ENCODE data around the gene SRD5A3.

SRD5A3 gene

DNA sequence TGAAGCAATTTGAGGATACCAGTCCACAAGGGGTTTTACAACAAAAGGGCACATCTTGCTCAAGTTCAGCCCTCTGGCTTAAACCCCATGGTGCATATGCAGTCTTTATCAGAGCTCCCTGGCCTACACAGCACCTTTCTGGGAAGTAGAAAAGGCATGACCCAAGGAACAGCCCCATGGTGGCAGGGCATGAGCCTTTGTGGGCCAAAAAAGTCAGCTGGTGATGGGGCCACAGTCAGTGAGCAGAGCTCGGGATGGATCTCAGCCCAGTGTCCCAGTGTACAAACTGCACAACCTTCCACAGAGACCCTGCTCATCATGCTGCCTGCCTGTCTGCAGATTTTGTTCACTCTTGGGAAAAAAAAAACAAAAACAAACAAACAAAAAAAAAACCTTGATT lies 27.4 kb downstream of the SRD5A3 start:
- Histone ChIP-seq H3K27ac (ENCODE audit: low read length) (no peak overlapping the region), H2AFZ (ENCODE audit: low read depth, low read length) (no peak overlapping the region), H3K4me2 (ENCODE audit: insufficient read depth, low read length) (no peak overlapping the region), H3K27me3 (ENCODE audit: insufficient read depth, low read length, poor library complexity) (no peaks in the 10 kb centered on the region), H3K9ac (ENCODE audit: low read depth, low read length) (no peak overlapping the region), H3K4me3 (ENCODE audit: low read depth in 1 of 2, low read length in 2 of 2) (no peak overlapping the region), H4K20me1 (ENCODE audit: insufficient read depth, low read length) (no peaks in the 10 kb centered on the region), H3K79me2 (ENCODE audit: insufficient read depth, low read length) (no peaks in the 10 kb centered on the region), H3K9me3 (ENCODE audit: insufficient read depth, low read length, severe bottlenecking) (no peaks in the 10 kb centered on the region), H3K4me1 (ENCODE audit: insufficient read depth, low read length) (no peaks in the 10 kb centered on the region), H3K36me3 (ENCODE audit: insufficient read depth, low read length) (peaks cover 24% of the 10 kb centered on the region)
- ATAC-seq (ENCODE audit: insufficient read depth, low read depth) (no peak), DNase-seq (no peak)
- TF ChIP-seq CTCF (IDR thresholded peaks at IDR 0.05; ENCODE audit: borderline replicate concordance, extremely low read depth, low read length, poor library complexity, severe bottlenecking) (no peak), EZH2 (IDR thresholded peaks at IDR 0.05; ENCODE audit: borderline replicate concordance, low read depth, low read length, severe bottlenecking) (no peak)

GRCh38 chr4:55376698-55377097 lies 30.7 kb downstream of the SRD5A3 start:
- no peak for ATAC-seq (ENCODE audit: insufficient read depth, low read depth)
- Histone ChIP-seq H3K36me3 (ENCODE audit: insufficient read depth, low read length) (peaks cover 8% of the 10 kb centered on the region), H3K79me2 (ENCODE audit: insufficient read depth, low read length) (no peaks in the 10 kb centered on the region), H3K4me2 (ENCODE audit: insufficient read depth, low read length) (no peak overlapping the region), H3K9ac (ENCODE audit: low read depth, low read length) (no peak overlapping the region), H3K4me3 (ENCODE audit: low read depth in 1 of 2, low read length in 2 of 2) (no peak overlapping the region), H2AFZ (ENCODE audit: low read depth, low read length) (no peak overlapping the region), H4K20me1 (ENCODE audit: insufficient read depth, low read length) (no peaks in the 10 kb centered on the region), H3K4me1 (ENCODE audit: insufficient read depth, low read length) (no peaks in the 10 kb centered on the region), H3K9me3 (ENCODE audit: insufficient read depth, low read length, severe bottlenecking) (no peaks in the 10 kb centered on the region), H3K27me3 (ENCODE audit: insufficient read depth, low read length, poor library complexity) (no peaks in the 10 kb centered on the region), H3K27ac (ENCODE audit: low read length) (no peak overlapping the region)
- TF ChIP-seq CTCF (IDR thresholded peaks at IDR 0.05; ENCODE audit: borderline replicate concordance, extremely low read depth, low read length, poor library complexity, severe bottlenecking) (no peak), EZH2 (IDR thresholded peaks at IDR 0.05; ENCODE audit: borderline replicate concordance, low read depth, low read length, severe bottlenecking) (no peak)
- no peak for DNase-seq

- Histone ChIP-seq H3K9ac (ENCODE audit: low read depth, low read length) (no peak overlapping the region), H3K27ac (ENCODE audit: low read length) (no peak overlapping the region), H3K27me3 (ENCODE audit: insufficient read depth, low read length, poor library complexity) (no peaks in the 10 kb centered on the region), H3K4me2 (ENCODE audit: insufficient read depth, low read length) (no peak overlapping the region), H2AFZ (ENCODE audit: low read depth, low read length) (no peak overlapping the region), H3K79me2 (ENCODE audit: insufficient read depth, low read length) (no peaks in the 10 kb centered on the region), H3K9me3 (ENCODE audit: insufficient read depth, low read length, severe bottlenecking) (no peaks in the 10 kb centered on the region), H4K20me1 (ENCODE audit: insufficient read depth, low read length) (no peaks in the 10 kb centered on the region), H3K4me1 (ENCODE audit: insufficient read depth, low read length) (no peaks in the 10 kb centered on the region), H3K4me3 (ENCODE audit: low read depth in 1 of 2, low read length in 2 of 2) (no peak overlapping the region), H3K36me3 (ENCODE audit: insufficient read depth, low read length) (0 out of 2 replicates have a peak, but pooled peaks cover 1% of the 10 kb centered on the region)
- DNase-seq (no peak), ATAC-seq (ENCODE audit: insufficient read depth, low read depth) (no peak)
- no peak for TF ChIP-seq EZH2 (IDR thresholded peaks at IDR 0.05; ENCODE audit: borderline replicate concordance, low read depth, low read length, severe bottlenecking)
- TF ChIP-seq CTCF (IDR thresholded peaks at IDR 0.05; ENCODE audit: borderline replicate concordance, extremely low read depth, low read length, poor library complexity, severe bottlenecking) = no peak
Measured at GRCh38 chr4:55378617-55379467, 32.8 kb downstream of the SRD5A3 start.

All from DND-41 (cell line).